Ascending aorta (tissue), 2 donors: ENCODE data around the gene MYMK. TPM values are rescaled to one million over a fixed set of nuclear protein-coding genes. Genes with fewer than 3 reads are reported as not detected.

Experiments
- DNase-seq, 2 donors: peaks; one replicate each; pipeline ENCODE4 v3.0.0-alpha.2; 2019; ENCODE audit warnings: low spot score in 2 of 2
- H3K27ac ChIP-seq, 2 donors: fragments of 200-600 bp; sonication (generic); one replicate each; pipeline ENCODE4 v1.5.1; 2016 to 2017; ENCODE audit warnings: mild to moderate bottlenecking in 1 of 2
- H3K27me3 ChIP-seq: fragments of 200-600 bp; sonication (generic); one replicate; pipeline ENCODE4 v1.5.1; 2017
- H3K36me3 ChIP-seq, 2 donors: fragments of 200-600 bp; sonication (generic); one replicate each; pipeline ENCODE4 v1.5.1; 2016
- H3K4me1 ChIP-seq, 2 donors: fragments of 200-600 bp; sonication (generic); one replicate each; pipeline ENCODE4 v1.5.1; 2016 to 2017; ENCODE audit warnings: mild to moderate bottlenecking in 1 of 2
- H3K4me3 ChIP-seq, 2 donors: fragments of 200-600 bp; sonication (generic); one replicate each; pipeline ENCODE4 v1.5.1; 2016 to 2017; ENCODE audit warnings: mild to moderate bottlenecking in 1 of 2
- H3K9me3 ChIP-seq, 2 donors: fragments of 200-600 bp; sonication (generic); one replicate each; pipeline ENCODE4 v1.5.1; 2016
- CTCF ChIP-seq, 3 experiments: fragments of 200-600 bp in 2 of 3; fragments of 450-650 bp in 1 of 3; sonication (generic) in 2 of 3; IDR thresholded peaks; one replicate each; pipeline ENCODE4 v1.5.1; 2016 to 2019; ENCODE audit warnings: antibody characterized with exemption in 3 of 3, mild to moderate bottlenecking in 1 of 3, moderate library complexity in 1 of 3
- intact Hi-C: fragments of 100-400 bp; cut with DNase I; formaldehyde crosslinking; loops from one replicate; pipeline ENCODE4 v1.15.1; 2023
- total RNA-seq: library from RNA; depleted of rRNA; stranded (reverse); fragments of >200 nt; gene quantifications from one replicate; pipeline ENCODE4 v1.1.0, GENCODE V29; 2016

The MYMK gene
- total RNA-seq, 1 donor from 2014 or later, result not detected

GRCh38 chr9:133546287-133546680, 21.5 kb upstream of the MYMK start:
- no peak for TF ChIP-seq CTCF (IDR thresholded peaks at IDR 0.05)
- Histone ChIP-seq H3K36me3 (no peaks in the 10 kb centered on the region), H3K27ac (no peak overlapping the region), H3K4me3 (no peak overlapping the region), H3K9me3 (no peaks in the 10 kb centered on the region), H3K4me1 (no peaks in the 10 kb centered on the region), H3K27me3 (no peaks in the 10 kb centered on the region)
- no peak for DNase-seq
- intact Hi-C loops, result no loop called here

- TF ChIP-seq CTCF (IDR thresholded peaks at IDR 0.05), result no peak
- H3K36me3 ChIP-seq, result no peaks in the 10 kb centered on the region
These were observed 20.9 kb upstream of the MYMK start for GRCh38 chr9:133545494-133546286.

GRCh38 chr9:133543772-133544467, 19.2 kb upstream of the MYMK start:
- H3K27ac ChIP-seq, result no peak overlapping the region

More at GRCh38 chr9:133545494-133546286, 20.9 kb upstream of the MYMK start:
- H3K4me1 ChIP-seq, result no peaks in the 10 kb centered on the region
- H3K9me3 ChIP-seq, result no peaks in the 10 kb centered on the region
- H3K4me3 ChIP-seq, result no peak overlapping the region
- H3K27me3 ChIP-seq, result no peaks in the 10 kb centered on the region
- no peak overlapping the region for H3K27ac ChIP-seq
- intact Hi-C loops, result no loop called here
- DNase-seq, result no peak

GRCh38 chr9:133542002-133542401, 17.2 kb upstream of the MYMK start:
- DNase-seq, result no peak
- Histone ChIP-seq H3K36me3 (no peaks in the 10 kb centered on the region), H3K27me3 (no peaks in the 10 kb centered on the region), H3K4me1 (no peaks in the 10 kb centered on the region), H3K4me3 (no peak overlapping the region), H3K27ac (no peak overlapping the region), H3K9me3 (no peaks in the 10 kb centered on the region)
- TF ChIP-seq CTCF (IDR thresholded peaks at IDR 0.05), result no peak
- intact Hi-C loops, result no loop called here

More at GRCh38 chr9:133543772-133544467, 19.2 kb upstream of the MYMK start:
- DNase-seq, result no peak
- intact Hi-C loops, result no loop called here
- no peak overlapping the region for H3K4me3 ChIP-seq
- no peak for TF ChIP-seq CTCF (IDR thresholded peaks at IDR 0.05)
- H3K27me3 ChIP-seq, result no peaks in the 10 kb centered on the region
- H3K4me1 ChIP-seq, result no peaks in the 10 kb centered on the region
- no peaks in the 10 kb centered on the region for H3K36me3 ChIP-seq
- no peaks in the 10 kb centered on the region for H3K9me3 ChIP-seq

- intact Hi-C loops, result no loop called here
- no peaks in the 10 kb centered on the region for H3K36me3 ChIP-seq
- no peak overlapping the region for H3K4me3 ChIP-seq
- DNase-seq, result no peak
- no peak overlapping the region for H3K27ac ChIP-seq
- no peak for TF ChIP-seq CTCF (IDR thresholded peaks at IDR 0.05)
- no peaks in the 10 kb centered on the region for H3K4me1 ChIP-seq
- H3K9me3 ChIP-seq, result no peaks in the 10 kb centered on the region
- H3K27me3 ChIP-seq, result no peaks in the 10 kb centered on the region
These were observed 15.9 kb upstream of the MYMK start for GRCh38 chr9:133540698-133541025.
